SK-N-SH (cell line): Measurements from ENCODE around the gene CDKAL1.

ENCODE experiments used
- EP300 ChIP-seq, 2 experiments: IDR thresholded peaks; 2 replicates each; pipeline versions ENCODE4 v1.4.0 to v1.6.1; 2012; ENCODE audit warnings: borderline replicate concordance in 1 of 2, low read depth in 1 of 2, low read length in 1 of 2
- RAD21 ChIP-seq: IDR thresholded peaks from 2 replicates; pipeline ENCODE4 v1.6.1; 2012; ENCODE audit warnings: mild to moderate bottlenecking, low read length

DNA sequence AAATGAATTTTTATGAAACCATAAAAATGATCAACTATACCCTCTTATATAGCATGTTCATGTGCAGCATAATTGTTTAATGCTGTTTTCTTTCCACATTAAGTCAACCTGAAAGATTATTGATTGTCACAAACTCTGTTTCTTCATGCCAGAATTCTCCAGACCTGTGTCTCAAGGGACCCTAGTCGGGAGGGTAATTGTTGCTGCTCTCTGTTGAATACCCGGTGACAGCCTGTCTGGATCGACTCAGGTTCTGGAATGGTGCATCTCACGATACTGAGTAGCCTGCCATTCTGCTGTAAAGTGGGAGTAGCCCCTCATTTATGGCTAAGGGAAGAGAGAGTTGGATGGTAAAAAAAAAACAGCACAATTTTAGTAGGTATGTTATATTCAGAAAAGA, 609.4 kb downstream of the CDKAL1 start:
- TF ChIP-seq RAD21 (no peak), EP300 (IDR thresholded peaks at IDR 0.05; ENCODE audit: borderline replicate concordance in 1 of 2, low read depth in 1 of 2, low read length in 1 of 2) (no peak)
